Smooth muscle cell of the coronary artery (primary cell): ENCODE results near the gene OTUB2. TPM values are rescaled to one million over a fixed set of nuclear protein-coding genes. Genes with fewer than 3 reads are reported as not detected.

Experiments used
- total RNA-seq: library from RNA; depleted of rRNA; stranded (reverse); fragments of >200 nt; gene quantifications from 2 replicates; pipeline ENCODE4 v1.2.3, GENCODE V29; 2014; ENCODE audit warnings: low replicate concordance

The OTUB2 gene
- total RNA-seq, result 1.3 and 1.5 TPM in 2 replicates

DNA sequence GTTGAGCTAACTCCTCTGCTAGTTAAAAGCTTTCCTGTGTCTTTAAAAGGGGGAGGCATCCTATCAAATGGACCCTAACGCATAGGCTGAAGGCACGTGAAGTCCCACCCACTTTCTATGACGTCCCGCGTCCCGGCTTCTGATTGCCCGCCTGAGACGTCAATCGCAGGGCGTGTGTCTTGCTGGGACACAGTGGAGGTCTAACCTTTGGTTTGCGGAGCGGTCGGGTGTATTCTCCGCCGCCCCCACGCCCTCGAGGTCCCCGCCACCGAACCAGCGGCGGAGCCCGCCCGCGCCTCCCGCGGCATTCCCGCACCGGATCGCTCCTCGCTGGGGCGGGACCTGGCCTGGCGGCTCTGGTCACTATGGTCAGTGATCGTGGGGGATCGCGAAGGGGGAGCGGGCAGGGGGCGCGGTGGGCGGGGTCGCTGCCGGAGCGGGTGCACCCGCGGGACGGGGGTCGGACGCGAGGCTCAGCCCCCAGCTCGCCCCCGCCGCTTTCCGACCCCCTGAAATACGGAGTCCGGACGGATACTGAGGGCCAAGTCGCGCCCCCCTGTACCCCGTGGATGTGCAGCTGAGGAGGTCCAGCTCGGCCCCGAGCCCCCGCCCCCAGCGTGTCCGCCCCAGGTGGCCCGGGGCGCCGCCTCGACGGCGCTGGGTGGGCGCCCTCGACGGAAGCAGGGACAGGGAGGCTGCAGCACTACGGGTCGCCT is at the start of gene OTUB2:
TSS of gene OTUB2 (plus strand) at position 168 of the 716 bp plus-strand sequence. CDS start at position 366, 198 bp downstream.

DNA sequence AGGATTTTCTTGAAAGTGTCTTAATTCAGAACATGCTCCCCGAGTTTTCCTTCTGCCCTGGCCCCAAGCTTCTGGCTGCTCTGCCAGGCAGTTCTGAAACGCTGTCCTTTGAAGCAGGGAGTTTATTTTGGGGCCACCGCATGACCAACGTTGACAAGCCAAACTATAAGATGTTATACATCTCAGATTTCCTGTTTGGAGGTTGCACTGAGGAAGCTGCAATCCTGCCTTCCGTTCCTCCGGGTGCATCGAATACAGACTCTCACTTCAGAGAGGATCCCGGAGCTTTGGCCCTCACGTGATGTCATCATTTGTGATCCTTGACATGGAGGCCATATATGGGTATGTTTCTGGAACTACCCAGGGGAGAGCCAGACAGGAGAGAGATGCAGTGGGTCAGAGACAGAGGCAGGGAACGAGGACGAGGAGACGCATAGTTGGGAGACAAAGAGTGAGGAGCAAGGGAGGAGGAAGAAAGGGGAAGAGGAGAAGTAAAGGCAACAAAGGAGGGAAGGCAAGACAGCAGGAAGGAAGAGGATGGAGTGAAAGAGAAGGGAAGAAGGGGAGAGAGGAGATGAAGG is 49.6 kb upstream of the OTUB2 start, which contains the start of gene ASB2:
TSS of gene ASB2 (minus strand) at position 94 of the 581 bp plus-strand sequence. CDS start 12,031 bp downstream, outside the sequence.

DNA sequence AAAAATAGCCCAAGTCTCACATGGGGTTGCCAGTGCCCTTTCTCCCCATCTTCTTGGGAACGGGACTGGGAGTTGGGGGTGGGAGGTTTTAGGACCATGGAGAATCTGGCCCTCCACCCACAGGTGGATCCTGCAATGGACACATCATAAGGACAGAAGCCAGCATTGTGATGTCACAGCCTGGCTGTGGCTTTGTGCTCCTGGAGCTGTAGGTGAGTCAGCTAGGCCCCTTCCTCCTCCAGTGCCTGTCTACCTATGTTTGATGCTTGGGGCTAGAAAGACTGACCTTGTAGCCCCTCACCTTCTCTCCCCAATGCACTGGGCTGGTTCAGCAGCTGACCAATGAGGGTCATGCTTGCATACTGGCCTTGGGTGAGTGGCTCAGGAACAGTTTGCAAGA is 29.1 kb upstream of the OTUB2 start, which contains the start of gene CCDC197:
TSS of gene CCDC197 (plus strand) at position 220 of the 400 bp plus-strand sequence. CDS start 831 bp downstream, outside the sequence.

DNA sequence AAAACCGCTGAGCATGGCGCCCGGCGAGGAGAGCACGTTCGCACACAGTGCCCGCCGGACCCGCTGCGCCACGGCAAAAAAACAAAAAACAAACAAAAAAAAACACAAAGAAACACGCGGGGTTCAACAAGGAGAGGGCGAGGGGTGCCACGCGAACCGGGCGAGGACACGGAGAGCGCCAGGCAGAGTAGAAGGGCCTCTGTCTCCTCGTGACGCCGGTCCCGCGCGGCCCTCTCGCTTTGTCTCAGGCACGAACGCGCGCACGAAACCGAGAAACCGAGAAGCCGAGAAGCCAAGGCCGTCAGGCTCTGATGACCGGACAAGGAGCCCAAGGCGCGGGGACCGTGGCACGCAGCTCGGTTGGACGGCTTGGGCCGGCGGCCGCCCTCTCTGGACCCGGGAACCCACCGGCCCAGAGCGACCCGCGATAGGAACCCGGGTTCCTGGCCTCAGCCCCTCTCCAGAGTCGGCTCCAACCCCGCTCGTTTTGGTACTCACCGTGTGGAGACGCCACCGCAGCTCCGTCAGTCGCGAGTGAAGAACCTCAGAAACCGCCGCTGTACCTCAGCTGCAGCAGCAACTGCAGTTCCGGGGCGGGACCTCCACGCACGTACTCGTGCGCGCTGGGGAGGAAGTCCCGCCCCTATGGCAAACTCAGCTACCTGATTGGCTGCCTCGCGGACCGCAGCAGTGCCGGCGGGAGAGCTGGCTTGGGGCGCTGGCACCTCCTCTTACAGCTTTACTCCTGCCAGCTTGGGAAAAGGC is 54.7 kb downstream of the OTUB2 start, which contains the start of the genes DDX24 and IFI27L1:
TSS of gene DDX24 (minus strand) at position 582 of the 765 bp plus-strand sequence. CDS start 1,460 bp downstream, outside the sequence.
TSS of gene IFI27L1 (plus strand) at position 690 of the 765 bp plus-strand sequence. CDS start 15,628 bp downstream, outside the sequence.

Other genes with a start within 250 kb of the OTUB2 start
- not detected in 2 replicates for gene PRIMA1, start 237.9 kb upstream of the OTUB2 start, total RNA-seq
- gene FAM181A, start 99.0 kb upstream of the OTUB2 start, total RNA-seq, result not detected in 2 replicates
- gene ASB2, start 49.8 kb upstream of the OTUB2 start, total RNA-seq, result 0.23 and 0.35 TPM in 2 replicates
- not detected in 2 replicates for gene CCDC197, start 29.0 kb upstream of the OTUB2 start, total RNA-seq
- gene DDX24, start 54.9 kb downstream of the OTUB2 start, total RNA-seq, result 97.5 and 98.4 TPM in 2 replicates
- gene IFI27L1, start 55.0 kb downstream of the OTUB2 start, total RNA-seq, result 17.4 and 40.3 TPM in 2 replicates
- gene IFI27, start 84.4 kb downstream of the OTUB2 start, total RNA-seq, result 30.8 and 34.5 TPM in 2 replicates
- 184 and 406 TPM in 2 replicates for gene IFI27L2, start 103.3 kb downstream of the OTUB2 start, total RNA-seq
- gene PPP4R4, start 148.0 kb downstream of the OTUB2 start, total RNA-seq, result 1.8 and 10.4 TPM in 2 replicates